Activated naive CD8-positive, alpha-beta T cell treated with anti-CD3 and anti-CD28 coated beads, Interleukin-2, amount 50 U/mL, for 24 hours (primary cell): ENCODE data around the gene PSMA7.

Experiments used
- ATAC-seq: fragments of 150-1000 bp; cut with Tn5 transposase; one replicate; pipeline ENCODE4 v1.10.0; 2021
- DNase-seq: peaks from one replicate; pipeline ENCODE4 v3.0.0; 2021
- H3K27ac Mint-ChIP-seq: one replicate; pipeline ENCODE4 v1.8.0; 2021; ENCODE audit warnings: mild to moderate bottlenecking, mixed read lengths
- H3K27me3 Mint-ChIP-seq: one replicate; pipeline ENCODE4 v1.8.0; 2021; ENCODE audit warnings: mixed read lengths
- H3K36me3 Mint-ChIP-seq: one replicate; pipeline ENCODE4 v1.8.0; 2021; ENCODE audit warnings: low read depth, mixed read lengths
- H3K4me1 Mint-ChIP-seq: one replicate; pipeline ENCODE4 v1.8.0; 2021; ENCODE audit warnings: mixed read lengths
- H3K4me3 Mint-ChIP-seq: one replicate; pipeline ENCODE4 v1.8.0; 2021; ENCODE audit warnings: mild to moderate bottlenecking, moderate library complexity, mixed read lengths
- H3K9me3 Mint-ChIP-seq: one replicate; pipeline ENCODE4 v1.8.0; 2021; ENCODE audit warnings: mixed read lengths

The PSMA7 gene

GRCh38 chr20:62129731-62130531 lies 13.3 kb downstream of the PSMA7 start:
- peaks cover 27% of the 10 kb centered on the region for H3K4me1 Mint-ChIP-seq
- no peaks in the 10 kb centered on the region for H3K27me3 Mint-ChIP-seq
- no peak for DNase-seq
- H3K9me3 Mint-ChIP-seq: no peaks in the 10 kb centered on the region
- ATAC-seq: no peak
- no peak overlapping the region for H3K4me3 Mint-ChIP-seq
- H3K36me3 Mint-ChIP-seq: peaks cover 52% of the 10 kb centered on the region
- peak overlapping the region; percentile 22 for H3K27ac Mint-ChIP-seq

- no peak for DNase-seq
- H3K27ac Mint-ChIP-seq: no peak overlapping the region
- H3K9me3 Mint-ChIP-seq: no peaks in the 10 kb centered on the region
- peaks cover 35% of the 10 kb centered on the region for H3K4me1 Mint-ChIP-seq
- no peaks in the 10 kb centered on the region for H3K27me3 Mint-ChIP-seq
- no peak overlapping the region for H3K4me3 Mint-ChIP-seq
- peaks cover 55% of the 10 kb centered on the region for H3K36me3 Mint-ChIP-seq
- no peak for ATAC-seq
Measured at GRCh38 chr20:62128502-62128901, 14.7 kb downstream of the PSMA7 start.

- Mint-ChIP-seq H3K27ac (peak overlapping the region; percentile 14), H3K9me3 (no peaks in the 10 kb centered on the region), H3K4me1 (peaks cover 33% of the 10 kb centered on the region), H3K4me3 (no peak overlapping the region), H3K27me3 (no peaks in the 10 kb centered on the region), H3K36me3 (peaks cover 55% of the 10 kb centered on the region)
- DNase-seq (no peak), ATAC-seq (no peak)
Measured at GRCh38 chr20:62127799-62128198, 15.4 kb downstream of the PSMA7 start.

GRCh38 chr20:62126141-62126540 lies 17.1 kb downstream of the PSMA7 start:
- peaks cover 47% of the 10 kb centered on the region for H3K36me3 Mint-ChIP-seq
- no peak overlapping the region for H3K27ac Mint-ChIP-seq
- H3K4me3 Mint-ChIP-seq: no peak overlapping the region
- no peaks in the 10 kb centered on the region for H3K9me3 Mint-ChIP-seq
- no peak for DNase-seq
- H3K27me3 Mint-ChIP-seq: no peaks in the 10 kb centered on the region
- no peak for ATAC-seq
- peaks cover 25% of the 10 kb centered on the region for H3K4me1 Mint-ChIP-seq

- peaks cover 36% of the 10 kb centered on the region for H3K4me1 Mint-ChIP-seq
- no peak for ATAC-seq
- no peaks in the 10 kb centered on the region for H3K9me3 Mint-ChIP-seq
- H3K4me3 Mint-ChIP-seq: peak overlapping the region; percentile 81
- no peaks in the 10 kb centered on the region for H3K27me3 Mint-ChIP-seq
- H3K36me3 Mint-ChIP-seq: peaks cover 38% of the 10 kb centered on the region
- no peak for DNase-seq
- H3K27ac Mint-ChIP-seq: peak overlapping the region; percentile 52
Measured at GRCh38 chr20:62123450-62124118, 19.6 kb downstream of the PSMA7 start.

- H3K9me3 Mint-ChIP-seq: no peaks in the 10 kb centered on the region
- peak overlapping the region; percentile 81 for H3K4me3 Mint-ChIP-seq
- H3K4me1 Mint-ChIP-seq: peaks cover 39% of the 10 kb centered on the region
- DNase-seq (peak; percentile 48), ATAC-seq (peak; percentile 8)
- H3K27me3 Mint-ChIP-seq: no peaks in the 10 kb centered on the region
- peak overlapping the region; percentile 52 for H3K27ac Mint-ChIP-seq
- peaks cover 31% of the 10 kb centered on the region for H3K36me3 Mint-ChIP-seq
Measured at GRCh38 chr20:62122654-62123449, 20.3 kb downstream of the PSMA7 start.

DNA sequence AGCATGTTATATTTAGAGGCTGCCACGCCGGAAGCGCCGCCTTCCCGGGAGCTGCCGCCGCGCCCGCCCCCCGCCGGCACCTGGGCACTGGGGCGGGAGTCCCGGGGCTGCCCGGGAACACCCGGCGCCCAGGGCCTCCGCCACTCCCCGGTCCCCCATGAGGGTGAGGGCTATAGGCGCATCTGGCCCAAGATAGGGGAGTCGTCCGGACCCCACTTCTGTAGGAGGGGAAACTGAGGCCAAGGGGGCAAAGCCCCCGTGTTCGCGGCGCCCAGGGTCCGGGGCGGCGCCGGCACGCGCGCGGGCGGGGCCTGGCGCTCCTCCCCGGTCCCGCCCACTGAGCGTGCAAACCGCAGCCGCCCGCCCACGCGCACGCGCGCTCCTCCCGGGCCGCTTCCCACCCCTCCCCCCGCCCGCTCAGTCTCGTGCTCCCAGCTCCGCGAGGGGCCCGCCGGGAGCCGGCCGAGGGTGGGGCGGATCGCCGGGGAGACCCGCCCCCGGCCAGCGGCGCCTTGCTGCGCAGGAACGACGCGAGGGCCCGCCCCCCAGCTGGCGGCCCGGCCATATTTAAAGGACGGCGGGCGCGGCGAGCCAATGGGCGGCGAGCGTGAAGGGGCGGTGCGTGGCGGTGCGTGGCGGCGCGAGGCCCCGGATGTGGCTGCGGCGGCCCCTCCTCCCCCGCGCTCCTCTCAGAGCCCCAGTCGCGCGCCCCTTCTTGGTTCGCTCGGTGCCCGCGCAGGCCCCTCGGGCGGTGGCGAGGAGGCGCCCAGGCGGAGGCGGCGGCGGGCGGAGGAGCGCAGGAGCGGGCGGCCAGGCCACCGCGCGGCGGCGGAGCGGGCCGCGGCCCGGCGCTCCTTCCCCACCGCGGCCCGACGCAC lies 21.2 kb downstream of the PSMA7 start, which contains the start of gene LSM14B:
LSM14B (plus strand) TSS at position 700 of the 878 bp plus-strand sequence. CDS start 192 bp downstream, outside the sequence.
- peak within 1 kb of the TSS; percentile 92 for H3K27ac Mint-ChIP-seq
- peaks cover 46% of the 10 kb centered on the region for H3K4me1 Mint-ChIP-seq
- peaks cover 24% of the 10 kb centered on the region for H3K36me3 Mint-ChIP-seq
- ATAC-seq: peak; percentile 85
- no peaks in the 10 kb centered on the region for H3K27me3 Mint-ChIP-seq
- DNase-seq: peak; percentile 99
- peak within 1 kb of the TSS; percentile 83 for H3K4me3 Mint-ChIP-seq
- peaks cover 3% of the 10 kb centered on the region for H3K9me3 Mint-ChIP-seq

- peak; percentile 1 for ATAC-seq
- H3K4me1 Mint-ChIP-seq: peaks cover 45% of the 10 kb centered on the region
- DNase-seq: no peak
Measured at GRCh38 chr20:62120990-62121775, 22.0 kb downstream of the PSMA7 start.

GRCh38 chr20:62120365-62120762 lies 22.8 kb downstream of the PSMA7 start:
- Mint-ChIP-seq H3K27ac (peak overlapping the region; percentile 31), H3K9me3 (peaks cover 3% of the 10 kb centered on the region), H3K4me3 (peak overlapping the region; percentile 51), H3K4me1 (peaks cover 46% of the 10 kb centered on the region), H3K36me3 (peaks cover 16% of the 10 kb centered on the region), H3K27me3 (no peaks in the 10 kb centered on the region)
- ATAC-seq (no peak), DNase-seq (no peak)

More at GRCh38 chr20:62120990-62121775, 22.0 kb downstream of the PSMA7 start:
- Mint-ChIP-seq H3K27ac (peak overlapping the region; percentile 92), H3K9me3 (peaks cover 3% of the 10 kb centered on the region), H3K27me3 (no peaks in the 10 kb centered on the region), H3K4me3 (peak overlapping the region; percentile 83), H3K36me3 (peaks cover 20% of the 10 kb centered on the region)

DNA sequence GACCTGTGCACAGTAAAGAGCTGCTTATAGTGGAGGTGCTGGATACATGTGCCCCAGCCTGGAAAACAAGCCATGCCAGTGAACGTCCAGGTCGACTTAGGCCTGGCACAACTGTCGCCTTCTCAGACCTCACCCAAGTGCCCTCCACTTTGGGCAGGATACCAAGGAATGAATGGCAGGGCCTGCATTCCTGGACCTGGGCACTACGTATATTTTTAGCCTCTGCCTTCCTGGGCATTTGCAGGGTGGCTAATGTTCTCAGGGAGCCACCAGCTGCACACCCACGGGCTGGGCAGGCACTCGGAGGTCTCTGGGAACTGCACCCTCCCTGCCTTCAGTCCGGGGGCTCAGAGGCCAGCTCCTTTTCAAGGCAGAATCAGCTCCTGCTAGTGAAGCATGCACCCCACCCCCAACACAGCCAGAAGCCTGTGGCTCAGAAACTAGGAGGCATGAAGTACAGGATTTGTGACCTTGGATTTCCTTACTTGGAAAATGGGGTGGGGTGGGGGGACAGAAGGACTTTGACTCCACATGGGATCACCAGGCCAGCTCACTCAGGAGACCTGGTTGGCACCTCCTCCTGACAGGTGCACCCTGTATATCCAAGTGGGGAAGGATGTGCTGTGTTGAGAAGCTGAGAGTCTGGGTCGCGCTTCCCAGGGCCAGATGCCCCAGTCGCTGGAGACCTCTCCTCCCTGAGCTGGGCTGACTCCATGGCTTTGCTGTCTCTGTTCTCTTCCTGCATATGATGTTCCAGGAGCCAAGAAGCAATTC lies 23.4 kb downstream of the PSMA7 start:
- H3K9me3 Mint-ChIP-seq: peaks cover 3% of the 10 kb centered on the region
- no peak overlapping the region for H3K27ac Mint-ChIP-seq
- ATAC-seq (no peak), DNase-seq (no peak)
- no peaks in the 10 kb centered on the region for H3K27me3 Mint-ChIP-seq
- peaks cover 42% of the 10 kb centered on the region for H3K4me1 Mint-ChIP-seq
- H3K4me3 Mint-ChIP-seq: peak overlapping the region; percentile 51
- peaks cover 11% of the 10 kb centered on the region for H3K36me3 Mint-ChIP-seq

- H3K36me3 Mint-ChIP-seq: peaks cover 5% of the 10 kb centered on the region
- no peak overlapping the region for H3K4me3 Mint-ChIP-seq
- peaks cover 3% of the 10 kb centered on the region for H3K9me3 Mint-ChIP-seq
- peaks cover 35% of the 10 kb centered on the region for H3K4me1 Mint-ChIP-seq
- no peak overlapping the region for H3K27ac Mint-ChIP-seq
- no peak for ATAC-seq
- DNase-seq: no peak
- no peaks in the 10 kb centered on the region for H3K27me3 Mint-ChIP-seq
Measured at GRCh38 chr20:62119115-62119514, 24.1 kb downstream of the PSMA7 start.

- Mint-ChIP-seq H3K36me3 (peaks cover 3% of the 10 kb centered on the region), H3K9me3 (peaks cover 3% of the 10 kb centered on the region), H3K4me3 (no peak overlapping the region), H3K4me1 (peaks cover 29% of the 10 kb centered on the region), H3K27me3 (no peaks in the 10 kb centered on the region), H3K27ac (no peak overlapping the region)
- DNase-seq: no peak
- ATAC-seq: no peak
Measured at GRCh38 chr20:62118113-62119043, 24.8 kb downstream of the PSMA7 start.
